ENCODE results near the gene GPR137B.

GPR137B gene

GRCh38 chr1:236149003-236149595 lies 6.8 kb downstream of the GPR137B start:
- Histone ChIP-seq H3K27me3 (replicated peaks) (no peaks in the 10 kb centered on the region), H3K27ac (no peak overlapping the region), H3K4me3 (ENCODE audit: low read depth, low read length) (no peak overlapping the region), H3K36me3 (replicated peaks) (no peaks in the 10 kb centered on the region)
- in situ Hi-C loops (cut with HindIII; ENCODE audit: low pct_ligation_motif_present, low sequenced_read_pairs), result no loop called here
- TF ChIP-seq, protein P1, sequence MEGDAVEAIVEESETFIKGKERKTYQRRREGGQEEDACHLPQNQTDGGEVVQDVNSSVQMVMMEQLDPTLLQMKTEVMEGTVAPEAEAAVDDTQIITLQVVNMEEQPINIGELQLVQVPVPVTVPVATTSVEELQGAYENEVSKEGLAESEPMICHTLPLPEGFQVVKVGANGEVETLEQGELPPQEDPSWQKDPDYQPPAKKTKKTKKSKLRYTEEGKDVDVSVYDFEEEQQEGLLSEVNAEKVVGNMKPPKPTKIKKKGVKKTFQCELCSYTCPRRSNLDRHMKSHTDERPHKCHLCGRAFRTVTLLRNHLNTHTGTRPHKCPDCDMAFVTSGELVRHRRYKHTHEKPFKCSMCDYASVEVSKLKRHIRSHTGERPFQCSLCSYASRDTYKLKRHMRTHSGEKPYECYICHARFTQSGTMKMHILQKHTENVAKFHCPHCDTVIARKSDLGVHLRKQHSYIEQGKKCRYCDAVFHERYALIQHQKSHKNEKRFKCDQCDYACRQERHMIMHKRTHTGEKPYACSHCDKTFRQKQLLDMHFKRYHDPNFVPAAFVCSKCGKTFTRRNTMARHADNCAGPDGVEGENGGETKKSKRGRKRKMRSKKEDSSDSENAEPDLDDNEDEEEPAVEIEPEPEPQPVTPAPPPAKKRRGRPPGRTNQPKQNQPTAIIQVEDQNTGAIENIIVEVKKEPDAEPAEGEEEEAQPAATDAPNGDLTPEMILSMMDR (IDR thresholded peaks at IDR 0.05; ENCODE audit: low read depth, low read length, missing control alignments), result no peak
- DNase-seq, result no peak

GRCh38 chr1:236149696-236150228 lies 7.4 kb downstream of the GPR137B start:
- no peaks in the 10 kb centered on the region for H3K27me3 ChIP-seq (replicated peaks)
- TF ChIP-seq, protein P1 (IDR thresholded peaks at IDR 0.05; ENCODE audit: low read depth, low read length, missing control alignments), result no peak
- DNase-seq, result no peak
- in situ Hi-C loops (cut with HindIII; ENCODE audit: low pct_ligation_motif_present, low sequenced_read_pairs), result no loop called here
- no peaks in the 10 kb centered on the region for H3K36me3 ChIP-seq (replicated peaks)
- no peak overlapping the region for H3K27ac ChIP-seq
- no peak overlapping the region for H3K4me3 ChIP-seq (ENCODE audit: low read depth, low read length)

DNA sequence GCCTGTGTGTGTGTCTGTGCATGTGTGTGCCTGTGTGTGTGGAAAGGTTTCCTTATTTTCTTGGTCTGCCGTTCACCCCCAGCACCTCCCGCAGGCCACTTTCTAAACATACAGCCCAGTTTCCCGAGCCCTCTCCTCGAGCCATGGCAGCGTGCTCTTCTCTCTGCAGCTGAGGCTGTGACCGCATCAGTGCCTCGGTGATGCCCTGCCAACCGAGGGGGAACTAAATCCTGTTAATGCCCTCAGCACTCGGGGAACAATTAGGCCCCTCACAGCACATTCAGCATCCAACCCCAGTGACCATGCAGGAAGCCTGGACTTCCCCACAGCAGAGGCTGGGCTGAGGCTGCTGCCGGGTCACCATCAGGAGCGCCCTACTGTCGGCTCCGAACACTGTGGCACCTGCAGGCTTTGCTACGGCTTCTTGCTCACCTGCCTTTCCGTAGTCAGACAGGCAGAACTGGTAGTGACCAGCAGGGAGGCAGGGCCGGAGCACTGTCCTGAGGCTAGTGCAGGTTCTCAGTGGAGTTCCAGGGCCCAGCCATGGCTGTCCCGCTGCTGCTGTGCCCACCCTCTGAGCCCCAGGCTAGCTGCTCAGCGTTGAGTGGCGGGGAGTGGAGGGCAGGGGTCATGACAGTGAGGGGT lies 8.1 kb downstream of the GPR137B start:
- in situ Hi-C loops (cut with HindIII; ENCODE audit: low pct_ligation_motif_present, low sequenced_read_pairs), result no loop called here
- TF ChIP-seq, protein P1 (IDR thresholded peaks at IDR 0.05; ENCODE audit: low read depth, low read length, missing control alignments), result no peak

GRCh38 chr1:236150986-236151385 lies 8.6 kb downstream of the GPR137B start:
- H3K36me3 ChIP-seq (replicated peaks), result no peaks in the 10 kb centered on the region
- DNase-seq, result no peak
- H3K27me3 ChIP-seq (replicated peaks), result no peaks in the 10 kb centered on the region
- TF ChIP-seq, protein P1 (IDR thresholded peaks at IDR 0.05; ENCODE audit: low read depth, low read length, missing control alignments), result no peak
- H3K27ac ChIP-seq, result no peak overlapping the region
- H3K4me3 ChIP-seq (ENCODE audit: low read depth, low read length), result no peak overlapping the region
- in situ Hi-C loops (cut with HindIII; ENCODE audit: low pct_ligation_motif_present, low sequenced_read_pairs), result no loop called here

More for the DNA sequence above, 8.1 kb downstream of the GPR137B start:
- Histone ChIP-seq H3K36me3 (replicated peaks) (no peaks in the 10 kb centered on the region), H3K27me3 (replicated peaks) (no peaks in the 10 kb centered on the region), H3K27ac (no peak overlapping the region), H3K4me3 (ENCODE audit: low read depth, low read length) (no peak overlapping the region)
- DNase-seq, result no peak

DNA sequence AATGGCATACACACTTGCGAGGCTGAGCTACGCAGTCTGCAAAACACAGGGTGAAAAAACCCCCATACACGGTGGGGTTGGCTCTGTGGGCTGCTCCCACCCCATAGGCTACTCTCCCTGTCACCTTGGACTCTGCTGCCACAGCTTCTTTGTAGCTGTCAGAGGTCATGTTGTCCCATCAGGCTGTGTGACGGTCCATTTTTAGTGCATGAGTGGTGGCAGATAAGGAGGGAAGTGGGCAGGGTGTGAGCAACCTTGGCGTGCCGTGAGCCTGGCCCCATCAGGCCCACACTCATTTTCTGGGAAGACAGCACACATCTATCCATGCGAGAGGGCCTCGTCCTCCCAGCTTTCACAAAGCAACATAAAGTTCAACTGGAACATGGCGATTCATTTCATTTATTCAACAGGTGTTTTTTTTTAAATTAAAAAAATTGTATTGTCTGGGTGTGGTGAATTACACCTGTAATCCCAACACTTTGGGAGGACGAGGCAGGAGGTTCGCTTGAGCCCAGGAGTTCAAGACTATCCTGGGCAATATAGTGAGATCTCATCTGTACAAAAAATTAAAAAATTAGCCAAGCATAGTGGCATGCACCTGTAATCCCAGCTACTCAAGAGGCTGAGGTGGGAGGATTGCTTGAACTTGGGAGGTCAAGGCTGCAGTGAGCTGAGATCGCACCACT lies 9.5 kb downstream of the GPR137B start:
- TF ChIP-seq, protein P1 (IDR thresholded peaks at IDR 0.05; ENCODE audit: low read depth, low read length, missing control alignments), result no peak
- in situ Hi-C loops (cut with HindIII; ENCODE audit: low pct_ligation_motif_present, low sequenced_read_pairs), result no loop called here
- no peak overlapping the region for H3K4me3 ChIP-seq (ENCODE audit: low read depth, low read length)

More for the DNA sequence above, 9.5 kb downstream of the GPR137B start:
- Histone ChIP-seq H3K27me3 (replicated peaks) (no peaks in the 10 kb centered on the region), H3K36me3 (replicated peaks) (no peaks in the 10 kb centered on the region), H3K27ac (no peak overlapping the region)
- DNase-seq, result no peak

Data from brain microvascular endothelial cell (primary cell).